Subcutaneous abdominal adipose tissue (tissue), 5 donors: Measurements from ENCODE around the gene ZNF423.

Source experiments
- H3K27ac ChIP-seq: one replicate; pipeline ENCODE4 v1.7.0; 2013; ENCODE audit warnings: low read depth, mild to moderate bottlenecking, inconsistent platforms, low read length, moderate library complexity
- H3K27me3 ChIP-seq, 5 donors: one replicate each; pipeline ENCODE4 v1.7.0; 2013; ENCODE audit warnings: low read length in 5 of 5, inconsistent platforms in 1 of 5; ENCODE audit not compliant: control insufficient read depth in 5 of 5, insufficient read depth in 4 of 5
- H3K36me3 ChIP-seq, 5 donors: one replicate each; pipeline ENCODE4 v1.7.0; 2013; ENCODE audit warnings: low read length in 5 of 5; ENCODE audit not compliant: control insufficient read depth in 5 of 5, insufficient read depth in 5 of 5
- H3K4me1 ChIP-seq, 5 donors: one replicate each; pipeline ENCODE4 v1.7.0; 2013; ENCODE audit warnings: low read length in 5 of 5, mild to moderate bottlenecking in 3 of 5, moderate library complexity in 1 of 5; ENCODE audit not compliant: control insufficient read depth in 5 of 5, insufficient read depth in 5 of 5
- H3K4me3 ChIP-seq, 5 donors: one replicate each; pipeline ENCODE4 v1.7.0; 2013; ENCODE audit warnings: low read length in 5 of 5, low read depth in 1 of 5
- H3K9ac ChIP-seq, 5 donors: one replicate each; pipeline ENCODE4 v1.7.0; 2013; ENCODE audit warnings: low read length in 5 of 5, mild to moderate bottlenecking in 4 of 5, moderate library complexity in 3 of 5
- H3K9me3 ChIP-seq, 5 donors: one replicate each; pipeline ENCODE4 v1.7.0; 2013; ENCODE audit warnings: low read length in 5 of 5; ENCODE audit not compliant: control insufficient read depth in 5 of 5
- donor health status: healthy.
- donor health status: healthy.
- donor health status: healthy.
- donor health status: healthy.
- donor health status: healthy.

ZNF423 gene

GRCh38 chr16:49836668-49837067 lies 19.2 kb downstream of the ZNF423 start:
- H3K4me3 ChIP-seq = no peak overlapping the region
- peak overlapping the region; percentile 85 for H3K27ac ChIP-seq
- H3K27me3 ChIP-seq = no peaks in the 10 kb centered on the region
- peak overlapping the region in 2 of 5 donors; percentile 29 to 48 for H3K9ac ChIP-seq
- H3K4me1 ChIP-seq = peaks cover 27 to 80% (median 74%) of the 10 kb centered on the region in 5 donors
- no peaks in the 10 kb centered on the region for H3K9me3 ChIP-seq
- H3K36me3 ChIP-seq = no peaks in the 10 kb centered on the region

DNA sequence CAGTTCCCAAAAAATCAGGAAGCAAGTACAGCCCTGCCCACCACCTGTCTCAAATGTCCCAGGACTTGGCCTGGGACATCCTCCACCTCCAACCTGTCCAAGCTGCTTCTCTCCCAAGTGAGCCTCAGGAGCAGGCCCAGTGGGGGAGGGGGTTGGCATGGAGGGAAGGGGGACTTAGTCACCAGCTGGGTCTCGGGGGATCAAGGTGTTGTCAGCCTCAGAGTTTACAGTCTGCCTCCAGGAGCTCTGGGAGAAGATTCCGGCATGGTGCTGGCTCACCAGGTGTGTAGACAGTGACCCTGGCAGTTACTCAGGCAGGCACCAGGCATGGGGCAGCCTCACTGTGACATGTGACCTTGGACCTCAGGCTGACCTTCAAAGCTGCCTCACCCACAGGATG lies 19.7 kb downstream of the ZNF423 start:
- H3K27ac ChIP-seq = peak overlapping the region; percentile 85
- peak overlapping the region in 3 of 5 donors; percentile 1 to 28 (median 21) for H3K9ac ChIP-seq
- peaks cover 27 to 83% (median 75%) of the 10 kb centered on the region in 5 donors for H3K4me1 ChIP-seq
- H3K4me3 ChIP-seq = no peak overlapping the region
- H3K36me3 ChIP-seq = no peaks in the 10 kb centered on the region
- no peaks in the 10 kb centered on the region for H3K27me3 ChIP-seq
- no peaks in the 10 kb centered on the region for H3K9me3 ChIP-seq

GRCh38 chr16:49835161-49835777 lies 20.6 kb downstream of the ZNF423 start:
- peaks cover 0 to 2% (median 0%) of the 10 kb centered on the region in 5 donors for H3K9me3 ChIP-seq
- H3K36me3 ChIP-seq = no peaks in the 10 kb centered on the region
- no peaks in the 10 kb centered on the region for H3K27me3 ChIP-seq
- H3K4me1 ChIP-seq = peaks cover 27 to 83% (median 75%) of the 10 kb centered on the region in 5 donors
- H3K9ac ChIP-seq = peak overlapping the region in 3 of 5 donors; percentile 5 to 69 (median 21)
- peak overlapping the region; percentile 85 for H3K27ac ChIP-seq
- H3K4me3 ChIP-seq = peak overlapping the region in 2 of 5 donors; percentile 11 to 12

DNA sequence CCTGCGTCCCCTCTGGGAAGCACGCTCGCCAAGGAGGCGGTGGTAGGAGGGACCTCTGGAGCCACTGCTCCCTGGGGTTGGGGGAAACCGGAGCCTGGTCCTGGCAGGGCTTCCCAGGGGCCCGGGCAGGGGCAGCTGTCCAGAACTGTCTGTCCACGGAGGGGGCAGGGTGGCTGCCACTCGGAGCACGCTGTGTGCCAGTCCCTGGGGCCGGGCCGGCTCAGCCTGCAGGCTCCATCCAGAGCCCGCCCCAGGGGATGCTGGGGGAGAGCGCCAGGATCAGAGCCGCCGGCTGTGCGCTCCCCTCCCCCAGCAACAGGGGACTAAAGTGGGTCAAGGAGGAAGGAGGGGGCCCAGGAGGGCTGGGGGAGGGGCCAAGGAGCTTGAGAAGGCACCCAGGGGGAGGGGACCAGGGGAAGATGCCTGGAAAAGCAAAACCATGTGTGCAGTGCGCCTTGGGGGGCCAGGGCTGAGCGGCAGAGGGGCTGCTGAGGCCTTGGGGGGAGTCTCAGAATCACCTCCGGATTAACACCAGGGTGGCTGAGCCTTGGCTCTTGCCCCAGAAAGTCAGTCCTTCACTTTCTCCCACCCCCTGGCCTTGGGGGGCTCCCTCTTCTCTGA lies 21.3 kb downstream of the ZNF423 start:
- peak overlapping the region in 3 of 5 donors; percentile 6 to 12 (median 11) for H3K4me3 ChIP-seq
- no peaks in the 10 kb centered on the region for H3K27me3 ChIP-seq
- H3K9me3 ChIP-seq = peaks cover 0 to 2% (median 0%) of the 10 kb centered on the region in 5 donors
- H3K9ac ChIP-seq = peak overlapping the region in 3 of 5 donors; percentile 5 to 69 (median 37)
- H3K27ac ChIP-seq = peak overlapping the region; percentile 85
- peaks cover 27 to 82% (median 74%) of the 10 kb centered on the region in 5 donors for H3K4me1 ChIP-seq
- no peaks in the 10 kb centered on the region for H3K36me3 ChIP-seq

GRCh38 chr16:49833796-49834530 lies 21.9 kb downstream of the ZNF423 start:
- no peaks in the 10 kb centered on the region for H3K27me3 ChIP-seq
- H3K27ac ChIP-seq = peak overlapping the region; percentile 85
- H3K9ac ChIP-seq = peak overlapping the region in 2 of 5 donors; percentile 37 to 46
- peaks cover 0 to 2% (median 0%) of the 10 kb centered on the region in 5 donors for H3K9me3 ChIP-seq
- peaks cover 28 to 78% (median 68%) of the 10 kb centered on the region in 5 donors for H3K4me1 ChIP-seq
- no peaks in the 10 kb centered on the region for H3K36me3 ChIP-seq
- H3K4me3 ChIP-seq = peak overlapping the region in 2 of 5 donors; percentile 6 to 7

DNA sequence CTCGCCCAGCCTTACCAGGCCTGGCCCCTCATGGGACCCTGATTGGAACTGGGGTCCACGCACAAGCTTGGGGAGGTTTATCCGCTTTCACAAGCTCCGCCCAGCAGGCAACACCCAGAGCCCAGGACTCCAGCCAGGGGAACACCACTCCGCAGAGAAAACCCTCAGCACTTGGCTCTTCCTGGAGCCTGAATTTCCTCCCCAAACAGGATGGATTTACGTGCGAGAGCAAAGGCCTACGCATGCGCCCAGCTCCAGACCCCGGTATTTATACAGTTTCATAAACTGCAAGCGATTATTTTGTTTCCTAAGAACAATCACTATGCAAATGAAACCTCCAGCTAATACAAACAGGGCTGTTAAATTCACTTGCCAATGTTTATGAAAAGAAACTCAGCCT lies 22.8 kb downstream of the ZNF423 start:
- Histone ChIP-seq H3K27me3 (no peaks in the 10 kb centered on the region), H3K4me1 (peaks cover 29 to 80% (median 76%) of the 10 kb centered on the region in 5 donors), H3K9me3 (peaks cover 0 to 2% (median 0%) of the 10 kb centered on the region in 5 donors), H3K27ac (peak overlapping the region; percentile 85), H3K4me3 (peak overlapping the region in 2 of 5 donors; percentile 7 to 13), H3K36me3 (no peaks in the 10 kb centered on the region), H3K9ac (peak overlapping the region in 1 of 5 donors; percentile 9)

DNA sequence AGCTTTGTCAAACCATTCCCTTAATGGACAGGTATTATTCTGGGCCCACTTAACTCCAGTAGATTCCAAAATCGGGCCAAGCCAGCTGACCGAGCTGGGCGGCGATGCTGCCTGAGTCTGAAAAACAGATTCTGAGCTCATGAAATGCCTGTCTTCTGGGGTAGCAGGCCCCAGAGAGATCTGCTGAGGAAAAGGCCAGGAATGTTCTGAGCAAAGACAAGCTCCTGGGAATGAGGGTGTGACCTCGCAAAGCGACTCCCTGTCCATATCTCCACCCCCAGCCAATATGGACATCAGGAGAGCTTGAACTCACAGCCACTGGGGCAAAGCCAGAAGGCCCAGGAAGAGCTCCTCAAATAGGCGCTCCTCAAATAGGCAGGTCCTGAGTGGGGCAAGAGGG lies 23.7 kb downstream of the ZNF423 start:
- no peaks in the 10 kb centered on the region for H3K27me3 ChIP-seq
- H3K36me3 ChIP-seq = no peaks in the 10 kb centered on the region
- no peak overlapping the region for H3K4me3 ChIP-seq
- H3K27ac ChIP-seq = peak overlapping the region; percentile 85
- H3K9me3 ChIP-seq = peaks cover 0 to 2% (median 0%) of the 10 kb centered on the region in 5 donors
- H3K9ac ChIP-seq = no peak overlapping the region
- peaks cover 33 to 80% (median 76%) of the 10 kb centered on the region in 5 donors for H3K4me1 ChIP-seq

DNA sequence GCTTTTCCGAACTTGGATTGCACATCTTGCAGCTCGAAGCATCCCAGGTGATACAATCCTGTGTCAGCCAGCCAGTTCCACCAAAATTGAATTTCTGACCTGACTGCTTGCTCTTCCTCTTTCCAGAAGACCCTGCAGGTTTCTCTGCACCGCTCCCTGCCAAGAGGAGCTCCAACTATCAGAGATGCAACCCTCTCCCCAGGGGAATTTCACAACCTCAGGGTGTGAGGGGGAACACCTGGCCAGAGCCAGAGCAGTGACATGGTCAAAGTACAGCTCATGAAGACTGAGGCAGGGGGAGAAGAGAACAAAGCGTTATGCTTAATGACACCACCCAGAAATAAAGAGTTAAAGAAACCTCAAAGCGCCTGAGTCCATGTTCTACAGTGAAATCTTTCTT lies 25.0 kb downstream of the ZNF423 start:
- Histone ChIP-seq H3K4me3 (no peak overlapping the region), H3K9me3 (peaks cover 0 to 2% (median 0%) of the 10 kb centered on the region in 5 donors), H3K36me3 (no peaks in the 10 kb centered on the region), H3K27ac (peak overlapping the region; percentile 85), H3K9ac (no peak overlapping the region), H3K27me3 (no peaks in the 10 kb centered on the region), H3K4me1 (peaks cover 26 to 80% (median 66%) of the 10 kb centered on the region in 5 donors)

DNA sequence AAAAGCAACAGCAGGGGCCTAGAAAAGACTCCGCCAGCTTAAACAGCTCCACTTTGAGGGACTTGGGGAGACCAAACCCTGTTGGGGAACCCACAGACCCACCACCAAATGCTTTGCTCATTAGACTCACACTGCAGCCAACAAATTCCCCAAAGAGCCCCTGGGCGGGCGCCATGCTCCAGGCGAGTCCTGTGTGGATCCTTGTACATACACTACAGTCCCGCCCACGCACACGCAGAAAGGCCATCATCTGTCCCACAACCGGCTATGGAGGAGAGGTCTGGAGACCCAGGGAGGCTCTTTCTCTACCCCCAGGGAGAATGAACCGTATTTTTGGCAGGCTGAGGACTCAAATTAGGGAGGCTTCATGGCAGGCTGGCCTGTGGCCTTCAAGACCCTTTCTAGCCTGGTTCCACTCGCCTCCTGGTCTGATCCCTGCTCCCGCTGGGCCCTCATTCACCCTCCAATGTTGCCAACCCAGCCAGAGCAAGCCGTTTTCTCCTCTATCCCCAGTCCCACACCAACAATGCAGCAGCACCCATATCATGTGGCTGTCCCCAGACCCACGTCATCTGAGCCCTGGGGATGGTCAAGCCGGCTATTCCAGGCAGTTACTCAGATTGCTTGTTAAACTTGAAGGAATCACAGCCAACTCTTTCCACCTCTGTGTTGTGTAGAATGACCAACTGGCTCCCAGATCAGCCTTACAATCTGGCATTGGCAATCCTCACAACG lies 27.2 kb downstream of the ZNF423 start:
- no peak overlapping the region for H3K4me3 ChIP-seq
- H3K36me3 ChIP-seq = no peaks in the 10 kb centered on the region
- peak overlapping the region; percentile 61 for H3K27ac ChIP-seq
- H3K27me3 ChIP-seq = no peaks in the 10 kb centered on the region
- peak overlapping the region in 1 of 5 donors; percentile 20 for H3K9ac ChIP-seq
- H3K9me3 ChIP-seq = peaks cover 0 to 2% (median 0%) of the 10 kb centered on the region in 5 donors
- H3K4me1 ChIP-seq = peaks cover 16 to 70% (median 51%) of the 10 kb centered on the region in 5 donors
